ENCODE results near the gene TMEM72.

GRCh38 chr10:44865289-44865671 lies 45.9 kb upstream of the TMEM72 start:
- TF ChIP-seq SUZ12 (IDR thresholded peaks at IDR 0.05; ENCODE audit: extremely low read depth, insufficient read depth, insufficient read length) (no peak), ZNF274 (IDR thresholded peaks at IDR 0.05; ENCODE audit: low read depth, low read length) (no peak)
